Measurements from ENCODE around the gene LBX2. TPM values are rescaled to one million over a fixed set of nuclear protein-coding genes. Genes with fewer than 3 reads are reported as not detected.
"Not testable (repeated sequence)": the region's sequence is repeated elsewhere in the genome, so short reads cannot be mapped to it uniquely, and the experiment has no call there.

LBX2 gene
- total and polyA plus RNA-seq, 4 donors: 0.75 to 1.7 (median 0.87) TPM

- ATAC-seq (ENCODE audit: low FRiP score): no peak
- WGBS, 2 donors: 55 to 56% methylated on average over 16 of the region's 16 CpGs
Observed at GRCh38 chr2:74471332-74472065, 27.9 kb downstream of the LBX2 start.

GRCh38 chr2:74470742-74471141, 28.7 kb downstream of the LBX2 start:
- H3K27me3 ChIP-seq (ENCODE audit: control insufficient read depth in 1 of 2, insufficient read depth in 2 of 2, low read length in 1 of 2); H3K4me1 ChIP-seq (ENCODE audit: control insufficient read depth in 1 of 2, insufficient read depth in 2 of 2, low read length in 2 of 2); H3K27ac ChIP-seq (ENCODE audit: low read depth in 1 of 2, low read length in 2 of 2); ATAC-seq (ENCODE audit: low FRiP score); H3K9me3 ChIP-seq (ENCODE audit: control insufficient read depth, low read length); H3K4me3 ChIP-seq (ENCODE audit: low read length in 2 of 2); H3K36me3 ChIP-seq (ENCODE audit: control insufficient read depth in 1 of 2, insufficient read depth in 2 of 2, low read length in 1 of 2); intact Hi-C loops (cut with DNase I): not testable (repeated sequence)
- 93 to 94% methylated on average over 12 of the region's 12 CpGs for WGBS, 2 donors
- DNase-seq: peak; percentile 21 to 63

More at GRCh38 chr2:74471332-74472065, 27.9 kb downstream of the LBX2 start:
- intact Hi-C loops (cut with DNase I): no loop called here
- H3K4me3 ChIP-seq (ENCODE audit: low read length in 2 of 2): peak overlapping the region; percentile 29 to 82
- H3K27me3 ChIP-seq (ENCODE audit: control insufficient read depth in 1 of 2, insufficient read depth in 2 of 2, low read length in 1 of 2): no peaks in the 10 kb centered on the region
- H3K9me3 ChIP-seq (ENCODE audit: control insufficient read depth, low read length): no peaks in the 10 kb centered on the region
- H3K27ac ChIP-seq (ENCODE audit: low read depth in 1 of 2, low read length in 2 of 2): peak overlapping the region; percentile 10 to 97
- H3K4me1 ChIP-seq (ENCODE audit: control insufficient read depth in 1 of 2, insufficient read depth in 2 of 2, low read length in 2 of 2): no peaks in the 10 kb centered on the region
- H3K36me3 ChIP-seq (ENCODE audit: control insufficient read depth in 1 of 2, insufficient read depth in 2 of 2, low read length in 1 of 2): peaks cover 0 to 2% of the 10 kb centered on the region in 2 donors
- peak; percentile 34 to 61 for DNase-seq

- peak overlapping the region; percentile 52 to 74 for H3K4me3 ChIP-seq (ENCODE audit: low read length in 2 of 2)
- no peaks in the 10 kb centered on the region for H3K4me1 ChIP-seq (ENCODE audit: control insufficient read depth in 1 of 2, insufficient read depth in 2 of 2, low read length in 2 of 2)
- H3K36me3 ChIP-seq (ENCODE audit: control insufficient read depth in 1 of 2, insufficient read depth in 2 of 2, low read length in 1 of 2): no peaks in the 10 kb centered on the region
- no peak for ATAC-seq (ENCODE audit: low FRiP score)
- H3K27me3 ChIP-seq (ENCODE audit: control insufficient read depth in 1 of 2, insufficient read depth in 2 of 2, low read length in 1 of 2): no peaks in the 10 kb centered on the region
- DNase-seq: peak; percentile 46
- WGBS, 2 donors: 3% methylated on average over 13 of the region's 13 CpGs
- intact Hi-C loops (cut with DNase I): no loop called here
- H3K9me3 ChIP-seq (ENCODE audit: control insufficient read depth, low read length): no peaks in the 10 kb centered on the region
- H3K27ac ChIP-seq (ENCODE audit: low read depth in 1 of 2, low read length in 2 of 2): peak overlapping the region in 1 of 2 donors; percentile 34
Observed at GRCh38 chr2:74464406-74464805, 35.0 kb downstream of the LBX2 start.

- Histone ChIP-seq H3K4me3 (ENCODE audit: low read length in 2 of 2) (no peak overlapping the region), H3K27ac (ENCODE audit: low read depth in 1 of 2, low read length in 2 of 2) (no peak overlapping the region), H3K4me1 (ENCODE audit: control insufficient read depth in 1 of 2, insufficient read depth in 2 of 2, low read length in 2 of 2) (no peaks in the 10 kb centered on the region), H3K9me3 (ENCODE audit: control insufficient read depth, low read length) (no peaks in the 10 kb centered on the region), H3K36me3 (ENCODE audit: control insufficient read depth in 1 of 2, insufficient read depth in 2 of 2, low read length in 1 of 2) (no peaks in the 10 kb centered on the region), H3K27me3 (ENCODE audit: control insufficient read depth in 1 of 2, insufficient read depth in 2 of 2, low read length in 1 of 2) (no peaks in the 10 kb centered on the region)
- intact Hi-C loops (cut with DNase I): no loop called here
- DNase-seq: peak in 1 of 2 donors; percentile 66
- ATAC-seq (ENCODE audit: low FRiP score): no peak
- WGBS, 2 donors: 71 to 75% methylated on average over 4 of the region's 4 CpGs
Observed at GRCh38 chr2:74462786-74463105, 36.7 kb downstream of the LBX2 start.

GRCh38 chr2:74462054-74462785, 37.2 kb downstream of the LBX2 start:
- peak; percentile 44 to 62 for DNase-seq
- ATAC-seq (ENCODE audit: low FRiP score): no peak
- 86% methylated on average over 20 of the region's 20 CpGs for WGBS, 2 donors

GRCh38 chr2:74461187-74462053, 38.0 kb downstream of the LBX2 start:
- Histone ChIP-seq H3K27ac (ENCODE audit: low read depth in 1 of 2, low read length in 2 of 2) (no peak overlapping the region), H3K27me3 (ENCODE audit: control insufficient read depth in 1 of 2, insufficient read depth in 2 of 2, low read length in 1 of 2) (no peaks in the 10 kb centered on the region), H3K9me3 (ENCODE audit: control insufficient read depth, low read length) (no peaks in the 10 kb centered on the region), H3K4me1 (ENCODE audit: control insufficient read depth in 1 of 2, insufficient read depth in 2 of 2, low read length in 2 of 2) (peaks cover 0 to 3% of the 10 kb centered on the region in 2 donors), H3K4me3 (ENCODE audit: low read length in 2 of 2) (no peak overlapping the region), H3K36me3 (ENCODE audit: control insufficient read depth in 1 of 2, insufficient read depth in 2 of 2, low read length in 1 of 2) (no peaks in the 10 kb centered on the region)
- DNase-seq: peak; percentile 41 to 74
- ATAC-seq (ENCODE audit: low FRiP score): no peak
- WGBS, 2 donors: 86 to 88% methylated on average over 27 of the region's 27 CpGs
- intact Hi-C loops (cut with DNase I): no loop called here

More at GRCh38 chr2:74462054-74462785, 37.2 kb downstream of the LBX2 start:
- Histone ChIP-seq H3K36me3 (ENCODE audit: control insufficient read depth in 1 of 2, insufficient read depth in 2 of 2, low read length in 1 of 2) (no peaks in the 10 kb centered on the region), H3K27me3 (ENCODE audit: control insufficient read depth in 1 of 2, insufficient read depth in 2 of 2, low read length in 1 of 2) (no peaks in the 10 kb centered on the region), H3K9me3 (ENCODE audit: control insufficient read depth, low read length) (no peaks in the 10 kb centered on the region), H3K4me1 (ENCODE audit: control insufficient read depth in 1 of 2, insufficient read depth in 2 of 2, low read length in 2 of 2) (no peaks in the 10 kb centered on the region), H3K27ac (ENCODE audit: low read depth in 1 of 2, low read length in 2 of 2) (no peak overlapping the region), H3K4me3 (ENCODE audit: low read length in 2 of 2) (no peak overlapping the region)
- intact Hi-C loops (cut with DNase I): no loop called here

GRCh38 chr2:74460187-74460586, 39.2 kb downstream of the LBX2 start:
- WGBS, 2 donors: 73 to 82% methylated on average over 10 of the region's 10 CpGs
- H3K9me3 ChIP-seq (ENCODE audit: control insufficient read depth, low read length); H3K4me3 ChIP-seq (ENCODE audit: low read length in 2 of 2); H3K36me3 ChIP-seq (ENCODE audit: control insufficient read depth in 1 of 2, insufficient read depth in 2 of 2, low read length in 1 of 2); ATAC-seq (ENCODE audit: low FRiP score); H3K27me3 ChIP-seq (ENCODE audit: control insufficient read depth in 1 of 2, insufficient read depth in 2 of 2, low read length in 1 of 2); H3K4me1 ChIP-seq (ENCODE audit: control insufficient read depth in 1 of 2, insufficient read depth in 2 of 2, low read length in 2 of 2); intact Hi-C loops (cut with DNase I); H3K27ac ChIP-seq (ENCODE audit: low read depth in 1 of 2, low read length in 2 of 2): not testable (repeated sequence)
- peak; percentile 36 to 65 for DNase-seq

GRCh38 chr2:74459503-74460118, 39.8 kb downstream of the LBX2 start:
- H3K4me1 ChIP-seq (ENCODE audit: control insufficient read depth in 1 of 2, insufficient read depth in 2 of 2, low read length in 2 of 2); H3K4me3 ChIP-seq (ENCODE audit: low read length in 2 of 2); H3K27me3 ChIP-seq (ENCODE audit: control insufficient read depth in 1 of 2, insufficient read depth in 2 of 2, low read length in 1 of 2); H3K9me3 ChIP-seq (ENCODE audit: control insufficient read depth, low read length); ATAC-seq (ENCODE audit: low FRiP score); H3K36me3 ChIP-seq (ENCODE audit: control insufficient read depth in 1 of 2, insufficient read depth in 2 of 2, low read length in 1 of 2); H3K27ac ChIP-seq (ENCODE audit: low read depth in 1 of 2, low read length in 2 of 2); intact Hi-C loops (cut with DNase I): not testable (repeated sequence)
- peak; percentile 50 to 56 for DNase-seq
- WGBS, 2 donors: 69 to 78% methylated on average over 13 of the region's 13 CpGs

Measured in aorta (tissue), 5 donors.